Activated gamma-delta T cell treated with Interleukin-2 at 50 U/mL for 16 hours (primary cell): ENCODE measurements around the gene NRG3.
"Not testable (repeated sequence)": the region's sequence is repeated elsewhere in the genome, so short reads cannot be mapped to it uniquely, and the experiment has no call there.

Experiments
- DNase-seq: peaks from one replicate; pipeline ENCODE4 v3.0.0-alpha.2; 2020

Gene NRG3

DNA sequence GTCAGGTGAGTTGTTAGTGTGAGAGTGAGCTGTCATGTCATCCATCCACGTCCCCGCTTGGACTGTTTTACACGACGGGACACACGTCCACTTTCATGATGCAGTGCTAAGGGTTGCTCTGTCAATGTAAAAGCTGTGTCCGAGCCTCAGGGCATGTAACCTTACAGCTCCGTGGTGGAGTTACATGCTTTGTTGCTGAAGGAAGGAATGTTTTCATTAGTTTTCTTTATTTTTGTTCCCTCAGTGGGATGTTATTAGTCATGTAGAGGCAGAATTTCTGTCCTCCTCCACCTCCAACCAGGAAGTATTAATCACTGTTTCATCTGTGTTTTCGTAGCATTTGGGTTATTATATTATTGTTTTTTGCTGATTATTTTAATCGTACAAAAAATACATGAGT is 88.6 kb downstream of the NRG3 start:
- DNase-seq = no peak

DNA sequence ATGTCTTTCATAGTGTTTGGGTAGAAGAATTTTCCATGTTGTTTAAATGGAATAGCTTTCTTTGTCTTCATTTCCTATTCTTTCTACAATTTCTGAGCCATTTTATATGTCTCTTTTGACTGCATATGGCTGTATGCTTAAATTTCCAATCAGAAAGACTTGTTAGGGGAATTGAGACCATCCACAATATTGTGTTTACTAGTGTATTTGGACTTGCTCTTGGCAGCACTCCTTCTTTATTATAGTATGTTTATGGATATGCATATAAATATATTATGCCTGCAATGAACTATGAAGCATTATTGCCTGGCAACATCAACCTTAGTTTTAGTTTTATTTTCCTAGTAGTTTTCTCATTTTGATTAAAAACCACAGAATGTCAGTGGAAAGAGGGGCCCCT is 92.7 kb downstream of the NRG3 start:
- no peak for DNase-seq

DNA sequence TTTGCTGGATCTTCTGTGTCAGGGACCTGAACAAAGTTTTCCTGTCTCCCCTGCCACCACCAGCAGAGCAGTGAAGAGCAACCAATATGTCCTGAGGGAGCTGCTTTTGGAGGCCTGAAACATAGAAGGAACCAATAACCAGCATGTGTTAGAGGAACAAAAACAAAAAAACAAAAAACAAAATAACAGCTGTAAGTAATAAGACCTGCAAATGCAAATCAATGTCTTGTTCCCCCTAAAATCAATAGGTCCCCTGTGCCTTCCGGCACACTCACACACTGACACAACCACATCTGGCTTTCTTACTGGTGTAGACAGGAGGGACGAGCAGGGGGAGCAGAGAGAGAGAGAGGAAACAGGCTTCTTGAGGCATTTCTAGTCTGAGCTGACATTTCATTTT is 94.1 kb downstream of the NRG3 start:
- no peak for DNase-seq

GRCh38 chr10:81978238-81978637 is 103.2 kb downstream of the NRG3 start:
- no peak for DNase-seq

DNA sequence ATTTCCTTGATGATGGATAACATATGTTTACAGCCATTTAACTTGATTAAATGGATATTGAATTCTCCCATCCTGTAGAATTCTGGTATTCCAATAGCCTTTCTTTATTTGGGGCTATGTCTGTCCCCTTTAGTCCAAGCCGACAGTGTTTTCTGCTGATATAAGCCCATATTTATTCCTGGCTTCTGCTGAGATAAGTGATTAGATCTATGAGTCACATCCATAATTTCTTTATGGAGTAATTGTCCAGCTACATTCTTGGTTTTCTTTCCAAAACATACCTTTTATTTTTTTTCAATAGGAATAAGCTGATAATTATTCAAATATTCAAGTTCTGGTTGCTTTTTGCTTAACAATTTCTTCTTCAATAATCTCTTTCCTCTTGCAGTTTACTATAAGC is 106.7 kb downstream of the NRG3 start:
- no peak for DNase-seq

GRCh38 chr10:81984428-81984827 is 109.4 kb downstream of the NRG3 start:
- no peak for DNase-seq

GRCh38 chr10:81995254-81995653 is 120.3 kb downstream of the NRG3 start:
- DNase-seq = no peak

DNA sequence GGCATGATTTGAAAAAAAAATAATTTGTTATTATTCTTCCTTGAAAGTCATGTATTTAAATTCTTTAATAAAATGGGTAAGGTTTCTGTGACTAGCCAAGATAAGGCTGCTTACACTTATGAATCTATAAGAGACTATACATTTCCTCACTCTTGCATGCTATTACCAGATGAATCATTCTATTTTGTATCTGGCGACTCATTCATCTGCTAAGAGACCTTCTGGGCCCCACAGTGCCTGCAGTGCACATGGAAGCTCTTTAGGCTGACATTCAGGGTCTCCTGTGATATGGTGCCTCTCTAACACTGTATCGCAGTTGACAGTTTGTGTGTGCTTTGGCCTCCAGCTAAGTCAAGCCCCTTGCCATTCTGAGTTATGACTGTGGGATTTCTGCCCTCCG is 121.9 kb downstream of the NRG3 start:
- no peak for DNase-seq

GRCh38 chr10:82020999-82021398 is 146.0 kb downstream of the NRG3 start:
- DNase-seq = no peak

GRCh38 chr10:82027711-82028110 is 152.7 kb downstream of the NRG3 start:
- no peak for DNase-seq

DNA sequence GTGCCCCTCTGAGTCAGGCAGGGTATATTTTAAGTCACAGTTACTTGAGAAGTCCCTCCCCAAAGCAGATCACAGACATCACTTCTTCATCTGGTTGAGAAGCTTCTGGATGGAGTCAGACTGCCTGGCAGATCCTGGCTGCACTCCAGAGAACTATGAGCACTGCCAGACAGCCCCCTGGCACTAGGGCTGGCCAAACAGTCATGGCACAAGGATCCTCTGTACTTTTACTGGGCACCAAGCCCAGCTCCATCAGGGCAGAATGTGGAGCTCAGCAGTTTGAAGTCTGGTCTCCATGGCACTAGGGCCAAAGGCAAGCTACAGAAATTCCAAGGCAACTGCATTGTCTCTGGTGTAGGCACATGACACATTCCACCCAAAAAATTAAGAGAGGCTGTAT is 162.1 kb downstream of the NRG3 start:
- no peak for DNase-seq

DNA sequence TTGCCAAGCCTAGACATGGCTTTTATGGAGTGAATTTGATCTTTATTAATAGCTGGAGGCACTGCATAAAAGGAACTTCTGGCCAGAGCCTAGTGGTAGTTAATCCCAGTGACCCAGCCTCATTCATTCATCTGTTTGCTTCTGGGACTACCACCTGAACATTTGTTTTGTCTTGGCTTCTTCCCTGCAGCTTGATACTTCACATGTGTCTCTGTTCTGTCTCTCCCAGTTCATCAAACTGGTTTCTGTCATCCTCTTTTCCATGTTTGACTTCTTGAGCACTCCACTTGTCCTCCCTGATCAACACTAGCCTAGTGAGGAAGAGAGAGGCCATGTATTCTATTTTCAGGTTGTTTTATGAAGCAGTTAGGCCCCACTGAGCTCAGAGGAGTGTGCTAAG is 163.6 kb downstream of the NRG3 start:
- DNase-seq = no peak

DNA sequence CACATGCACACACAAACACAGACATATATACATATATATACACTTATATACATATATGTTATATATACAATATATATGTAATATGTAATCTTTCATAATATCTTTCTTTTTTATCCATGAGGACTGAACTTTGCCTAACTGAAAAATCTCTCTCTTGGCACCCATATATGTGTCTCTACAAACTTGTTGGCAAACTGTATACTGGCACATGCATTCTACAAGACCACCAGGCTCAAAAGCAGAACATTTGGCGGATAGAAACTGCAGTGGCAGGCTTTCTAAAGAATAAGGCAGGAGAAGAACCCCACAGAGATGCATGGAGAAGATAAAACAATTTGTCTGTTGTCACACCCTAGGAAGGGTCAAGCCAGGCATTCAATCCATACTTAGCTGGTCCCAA is 165.3 kb downstream of the NRG3 start:
- no peak for DNase-seq

- no peak for DNase-seq
Measured at GRCh38 chr10:82041018-82041417, 166.0 kb downstream of the NRG3 start.

DNA sequence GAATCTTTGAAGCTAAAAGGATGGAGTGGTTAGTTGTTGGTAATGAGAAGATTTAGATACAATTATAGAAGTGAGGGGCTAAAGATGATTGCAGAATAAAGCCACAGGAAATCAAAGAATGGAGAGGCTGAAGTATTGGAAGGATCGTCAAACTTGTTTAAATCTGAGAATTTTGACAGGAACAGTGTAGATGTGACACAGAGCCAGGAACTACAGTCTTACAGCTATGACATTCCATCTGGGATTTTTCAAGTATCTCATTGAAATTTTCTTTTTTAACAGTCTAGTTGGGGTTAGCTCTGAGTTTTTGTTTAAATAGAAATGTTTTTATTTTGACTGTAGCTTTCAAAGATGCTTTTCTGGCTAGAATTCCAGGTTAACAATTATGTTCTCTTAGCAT is 181.4 kb downstream of the NRG3 start:
- no peak for DNase-seq

DNA sequence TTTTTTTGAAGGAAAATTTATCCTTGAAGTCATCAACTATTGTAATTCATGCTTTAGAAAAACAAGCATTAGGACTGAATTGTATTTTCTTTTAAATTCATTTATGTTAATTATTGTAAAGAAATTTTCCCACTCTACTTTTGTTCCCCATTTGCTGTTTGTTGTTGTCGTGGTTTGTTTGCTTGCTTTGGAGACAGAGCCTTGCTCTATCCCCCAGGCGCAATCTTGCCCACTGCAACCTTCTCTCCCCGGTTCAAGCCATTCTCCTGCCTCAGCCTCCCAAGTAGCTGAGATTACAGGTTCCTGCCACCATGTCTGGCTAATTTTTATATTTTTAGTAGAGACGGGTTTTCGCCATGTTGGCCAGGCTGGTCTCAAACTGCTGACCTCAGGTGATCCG is 192.2 kb downstream of the NRG3 start:
- DNase-seq = not testable (repeated sequence)

- DNase-seq = no peak
Measured at GRCh38 chr10:82068501-82068900, 193.5 kb downstream of the NRG3 start.

DNA sequence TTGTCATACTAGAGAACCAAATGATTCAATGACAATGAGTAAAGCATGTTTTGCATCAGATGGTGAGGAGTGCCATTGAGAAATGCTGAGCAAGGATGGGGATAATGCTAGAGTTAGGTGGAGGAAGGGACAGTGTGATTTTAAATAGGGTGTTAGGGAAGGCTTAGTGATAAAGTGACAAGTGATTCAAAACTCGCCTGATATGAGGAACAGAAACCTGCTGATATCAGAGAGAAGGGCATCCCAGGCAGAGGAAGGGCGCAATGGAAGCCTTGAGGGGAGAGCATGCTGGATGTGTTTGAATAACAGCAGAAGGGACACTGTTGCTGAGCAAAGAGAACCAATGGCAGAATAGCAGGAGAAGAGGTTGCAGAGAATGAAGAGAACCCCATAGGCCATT is 196.2 kb downstream of the NRG3 start:
- DNase-seq = no peak

- DNase-seq = no peak
Measured at GRCh38 chr10:82072124-82072523, 197.1 kb downstream of the NRG3 start.

DNA sequence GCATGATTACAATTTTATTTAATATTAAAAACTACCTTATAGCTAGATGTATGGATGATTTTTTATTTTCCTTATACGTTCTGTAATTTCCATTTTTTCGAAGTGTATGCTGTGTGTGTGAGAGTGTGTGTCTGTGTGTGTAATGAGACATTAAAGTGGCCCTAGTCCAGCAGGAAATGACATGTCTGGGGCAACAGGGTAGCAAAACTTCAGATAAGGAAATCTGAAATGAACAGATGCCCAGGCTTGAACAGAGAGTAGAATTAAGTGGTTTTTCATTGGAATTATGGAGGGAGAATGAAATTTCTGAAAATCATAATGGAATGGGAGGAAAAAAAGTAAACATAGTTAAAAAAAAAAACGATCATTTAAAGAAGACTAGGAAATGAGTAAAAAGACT is 200.6 kb downstream of the NRG3 start:
- no peak for DNase-seq

GRCh38 chr10:82084496-82084895 is 209.5 kb downstream of the NRG3 start:
- no peak for DNase-seq

DNA sequence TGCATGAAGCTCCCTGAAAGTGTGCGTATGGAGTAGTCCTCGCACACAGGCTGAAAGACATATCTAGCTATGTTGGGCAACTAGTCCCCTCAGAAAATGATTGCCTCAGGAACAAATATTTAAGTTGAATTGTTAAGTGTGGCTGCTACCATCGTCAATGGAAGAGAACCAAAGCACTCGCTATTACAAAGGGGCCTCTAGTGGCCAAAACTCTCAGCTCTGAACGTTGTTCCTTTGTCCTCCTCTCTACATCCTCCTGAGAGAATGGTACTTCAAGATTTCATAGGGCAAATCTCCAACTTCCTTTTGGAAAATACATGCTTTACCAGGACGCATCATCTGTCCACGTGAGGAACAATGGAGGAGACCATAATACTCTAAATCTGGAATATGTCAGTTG is 209.9 kb downstream of the NRG3 start:
- no peak for DNase-seq

- DNase-seq = no peak
Measured at GRCh38 chr10:82089327-82089726, 214.3 kb downstream of the NRG3 start.

DNA sequence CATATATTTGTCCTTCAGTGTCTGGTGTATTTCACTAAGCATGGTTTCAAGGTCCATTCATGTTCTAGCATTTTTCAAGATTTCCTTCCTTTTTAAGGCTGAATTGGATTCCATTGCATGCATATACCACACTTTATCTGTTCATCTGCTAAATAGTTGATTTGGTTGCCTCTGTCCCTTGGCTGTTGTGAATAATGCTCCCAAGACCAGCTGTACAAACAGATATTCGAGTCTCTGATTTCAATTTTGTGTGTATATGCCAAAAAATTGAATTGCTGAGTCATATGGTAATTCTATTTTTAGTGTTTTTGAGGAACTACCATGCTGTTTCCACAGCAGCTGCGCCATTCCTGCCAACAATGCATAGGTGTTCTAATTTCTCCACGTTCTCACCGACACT is 216.4 kb downstream of the NRG3 start:
- DNase-seq = no peak

DNA sequence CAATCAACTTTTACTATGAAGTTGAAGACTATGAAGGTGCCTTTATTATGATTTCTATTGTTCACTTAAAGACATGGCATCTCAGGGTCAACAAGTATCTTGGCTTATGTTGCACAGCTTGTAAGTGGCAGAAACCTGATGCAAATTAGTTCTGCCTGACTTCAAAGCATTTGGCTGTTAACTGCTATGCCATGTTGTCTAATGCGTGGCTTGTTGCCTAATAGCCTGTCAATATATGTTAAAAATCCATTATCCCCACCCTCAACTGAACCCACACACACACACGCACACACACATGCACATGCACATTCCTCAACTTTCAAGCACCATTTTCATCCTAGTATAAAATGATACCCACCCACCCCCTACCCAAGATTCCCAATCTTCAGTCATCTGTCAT is 217.1 kb downstream of the NRG3 start:
- DNase-seq = no peak

GRCh38 chr10:82124713-82125112 is 249.7 kb downstream of the NRG3 start:
- DNase-seq = no peak
